ENCODE measurements around the gene NARS2. TPM values are rescaled to one million over a fixed set of nuclear protein-coding genes. Genes with fewer than 3 reads are reported as not detected.

NARS2 gene
- 39.1 TPM for total RNA-seq

GRCh38 chr11:78574386-78575381 lies at the start of gene NARS2:
Gene NARS2 (minus strand): TSS chr11:78574864. CDS start chr11:78574488, 376 bp downstream.

GRCh38 chr11:78417175-78417887 lies 157.3 kb downstream of the NARS2 start, which contains the start of gene GAB2:
Gene GAB2 (minus strand): TSS chr11:78417820. CDS start chr11:78417720, 100 bp downstream.

Small RNA genes within 50 kb of the gene (small RNA-seq; reads per million reads assigned to genes)
- gene RNU6-311P (ENCODE audit: low replicate concordance), result not detected

Other genes with a start within 250 kb of the NARS2 start
- 34.1 TPM for gene GAB2, start 157.0 kb downstream of the NARS2 start, total RNA-seq

All from parietal lobe (tissue), 2 donors.